NCI-H460 (cell line): ENCODE results near the gene CFAP99. TPM values are rescaled to one million over a fixed set of nuclear protein-coding genes. Genes with fewer than 3 reads are reported as not detected.

Source experiments
- DNase-seq: peaks from one replicate; pipeline ENCODE4 v3.0.0-alpha.2; 2016; ENCODE audit warnings: low read depth; ENCODE audit errors: extremely low read depth
- total RNA-seq: library from RNA; depleted of rRNA; stranded (reverse); fragments of >200 nt; shearing (Covaris generic); gene quantifications from 2 replicates; pipeline ENCODE4 v1.2.3, GENCODE V29; 2014

The CFAP99 gene
- total RNA-seq, 1 experiment from 2014 or later, result not detected

DNA sequence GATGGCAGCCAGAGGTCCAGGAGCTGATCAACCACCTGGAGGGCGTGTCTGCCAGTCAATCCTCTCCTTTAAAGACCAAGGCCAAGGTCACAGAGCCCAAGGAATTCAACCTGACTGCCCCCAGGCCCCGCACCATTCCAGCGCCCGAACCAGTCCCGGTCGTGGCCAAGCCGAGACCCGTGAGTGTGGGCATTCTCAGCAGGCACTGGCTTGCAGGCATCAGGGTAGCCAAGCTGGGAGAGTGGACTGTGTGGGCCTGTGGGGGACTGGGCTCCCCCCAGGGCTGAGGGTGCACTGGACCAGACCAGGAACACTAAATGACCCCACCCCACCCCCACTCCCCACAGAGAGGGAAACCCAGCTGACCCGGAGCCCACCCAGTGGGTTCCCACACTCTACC is 26.4 kb downstream of the CFAP99 start:
- DNase-seq, result no peak

DNA sequence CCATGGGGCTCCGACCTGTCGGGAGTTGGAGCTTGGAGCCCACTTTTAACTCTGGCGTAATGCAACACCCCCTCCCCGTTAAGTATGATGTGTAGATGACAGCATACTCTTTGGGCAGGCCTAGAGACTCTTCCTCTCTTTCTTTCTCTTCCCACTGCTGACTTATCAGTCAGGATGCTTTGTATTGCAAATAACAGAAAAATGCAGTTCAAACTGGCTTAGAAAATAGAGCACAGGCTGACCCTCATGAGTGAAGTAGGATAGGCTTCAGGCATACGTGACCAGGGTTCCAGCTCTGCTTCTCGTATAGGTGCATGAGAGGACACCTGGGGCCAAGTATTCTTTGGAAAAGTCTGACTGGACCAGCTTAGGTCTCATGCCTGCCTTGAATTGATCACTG is 26.8 kb downstream of the CFAP99 start:
- no peak for DNase-seq

DNA sequence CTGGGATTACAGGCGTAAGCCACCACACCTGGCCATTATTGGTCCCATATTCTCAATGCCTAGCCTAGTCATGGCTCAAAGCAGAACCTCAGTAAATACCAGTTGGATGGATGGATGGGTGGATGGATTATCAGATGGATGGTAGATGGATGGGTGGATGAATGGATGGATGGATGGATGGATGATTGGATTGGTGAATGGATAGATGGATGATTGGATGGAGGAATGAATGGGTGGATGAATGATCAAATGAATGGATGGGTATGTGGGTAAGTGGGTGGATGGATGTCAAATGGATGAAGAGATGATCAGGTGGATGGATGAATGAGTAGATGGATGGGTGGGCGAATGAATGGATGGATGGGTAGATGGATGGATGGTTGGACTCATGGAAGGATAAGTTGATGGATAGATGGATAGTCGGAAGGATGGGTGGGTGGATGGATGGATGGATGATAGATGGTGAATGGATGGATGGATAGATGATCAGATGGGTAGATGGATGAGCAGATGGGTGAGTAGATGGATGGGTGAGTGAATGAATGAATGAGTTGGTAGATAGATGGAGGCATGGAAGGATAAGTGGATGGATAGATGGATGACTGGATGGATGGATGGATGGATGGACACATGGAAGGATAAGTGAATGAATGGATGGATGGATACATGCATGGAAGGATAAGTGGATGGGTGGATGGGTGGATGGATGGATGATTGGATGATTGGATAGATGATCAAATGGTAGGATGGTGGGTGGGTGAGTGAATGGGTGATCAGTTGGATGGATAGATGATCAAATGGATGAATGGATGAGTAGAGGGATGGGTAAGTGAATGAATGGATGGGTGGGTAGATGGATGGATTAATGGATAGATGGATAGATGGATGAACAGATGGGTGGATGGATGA is 28.2 kb downstream of the CFAP99 start:
- no peak for DNase-seq

DNA sequence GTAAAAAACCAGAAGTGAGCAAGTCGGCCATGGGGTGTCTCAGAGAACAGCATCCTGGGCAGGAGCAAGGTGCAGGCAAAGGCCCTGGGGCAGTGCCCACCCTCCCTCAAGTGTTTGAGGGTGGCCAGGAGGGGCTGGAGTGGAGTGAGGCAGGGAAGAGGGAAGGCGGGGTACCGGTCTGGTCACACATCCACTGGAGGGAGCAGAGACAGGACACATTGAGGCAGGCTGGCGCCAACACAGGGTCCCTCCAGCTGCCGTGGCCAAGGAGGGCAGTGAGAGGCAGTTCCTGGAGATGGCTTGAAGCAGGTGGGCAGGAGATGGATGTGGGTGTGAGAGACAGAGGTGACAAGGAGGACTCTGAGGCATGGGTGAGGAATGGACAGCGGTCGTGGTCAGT is 29.8 kb downstream of the CFAP99 start:
- no peak for DNase-seq

DNA sequence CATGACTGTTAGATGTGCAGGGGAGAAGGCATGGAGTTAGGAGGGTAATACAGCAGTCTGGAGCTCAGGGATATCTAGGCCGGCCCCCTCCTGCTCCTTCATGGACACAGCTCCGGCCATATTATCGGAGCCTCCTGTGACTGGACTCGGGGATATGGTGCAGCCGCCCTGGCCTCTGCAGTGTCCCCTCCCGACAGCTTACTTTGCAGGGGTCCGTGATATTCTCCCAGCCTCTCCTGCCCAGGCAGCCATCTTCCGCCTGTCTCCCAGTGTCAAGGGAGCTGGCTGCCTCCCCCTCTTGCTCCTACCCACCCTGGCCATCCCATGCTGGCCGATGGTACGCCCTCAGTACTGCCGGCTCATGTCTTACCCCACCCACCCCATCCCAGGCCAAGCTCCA is 30.3 kb downstream of the CFAP99 start:
- DNase-seq, result no peak

DNA sequence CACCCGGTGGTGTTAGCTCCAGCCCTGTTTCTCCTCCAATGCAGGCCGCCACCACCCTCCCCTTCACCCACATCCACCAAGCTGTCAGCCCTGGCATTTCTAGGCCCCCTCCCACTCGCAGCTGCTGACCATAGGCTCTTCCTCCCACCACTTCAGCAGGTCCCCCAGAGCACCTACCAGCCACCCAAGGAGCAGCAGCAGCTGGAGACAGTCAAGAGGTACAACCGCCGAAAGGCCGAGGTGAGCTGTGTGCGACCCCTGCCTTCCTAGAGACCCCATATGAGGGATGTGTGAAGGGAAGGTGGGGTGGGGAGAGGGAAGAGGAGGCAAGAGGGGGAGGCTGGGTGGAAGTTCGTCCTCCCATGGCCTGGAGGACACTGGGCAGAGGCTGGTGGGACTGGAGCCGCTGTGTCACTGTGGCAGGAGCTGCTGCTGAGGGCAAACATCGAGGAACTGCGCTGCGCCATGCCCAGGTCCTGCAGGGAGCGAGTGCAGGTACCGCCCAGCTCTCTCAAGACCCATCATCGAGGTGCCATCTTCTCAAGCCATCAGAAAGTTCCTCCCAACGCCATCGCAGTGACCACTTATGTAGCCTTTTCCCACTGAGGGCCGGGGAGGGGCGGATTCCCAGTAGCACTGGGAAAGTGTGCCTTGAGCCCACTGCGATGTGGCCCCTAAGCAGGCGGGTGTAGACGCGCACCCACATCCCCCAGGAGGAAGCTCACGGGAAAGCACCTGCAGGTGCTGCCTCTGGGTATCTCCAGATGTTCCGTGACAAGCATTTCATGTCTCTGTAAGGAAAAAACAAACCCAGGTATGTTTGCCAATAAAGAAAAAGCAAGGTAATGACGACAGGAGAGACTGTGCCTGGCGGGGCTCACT is 31.0 kb downstream of the CFAP99 start:
- DNase-seq, result no peak

DNA sequence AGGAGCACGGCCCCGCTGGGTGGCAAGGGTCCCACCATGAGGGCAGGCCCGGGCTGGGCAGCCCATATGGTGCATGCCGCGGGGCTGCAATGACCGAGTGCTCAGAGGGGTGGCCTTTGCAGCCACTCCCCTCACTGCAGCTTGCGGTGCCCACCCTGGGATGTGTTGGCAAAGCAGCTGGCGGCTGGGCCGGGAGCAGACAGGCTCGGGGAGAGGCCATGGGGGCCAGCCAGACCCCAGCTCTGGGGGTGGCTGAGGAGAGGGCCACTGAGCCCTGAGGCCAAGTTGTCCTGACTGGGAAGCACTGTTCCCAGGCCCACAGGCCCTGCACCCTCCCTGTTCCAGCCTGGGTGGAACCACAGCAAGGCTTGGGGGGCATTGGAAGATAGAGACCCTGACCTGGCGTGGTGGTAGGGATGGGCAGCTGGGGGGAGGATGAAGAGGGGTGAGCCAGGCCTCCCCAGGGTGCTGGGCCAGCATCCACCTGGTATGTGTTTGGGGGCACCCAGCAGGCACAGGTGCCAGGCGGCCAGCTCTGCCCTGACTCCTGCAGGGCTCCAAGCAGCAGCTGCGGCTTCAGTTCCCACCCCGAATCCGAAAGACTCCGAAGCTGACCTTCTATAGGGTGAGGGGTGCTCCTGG is 31.8 kb downstream of the CFAP99 start:
- DNase-seq, result no peak

DNA sequence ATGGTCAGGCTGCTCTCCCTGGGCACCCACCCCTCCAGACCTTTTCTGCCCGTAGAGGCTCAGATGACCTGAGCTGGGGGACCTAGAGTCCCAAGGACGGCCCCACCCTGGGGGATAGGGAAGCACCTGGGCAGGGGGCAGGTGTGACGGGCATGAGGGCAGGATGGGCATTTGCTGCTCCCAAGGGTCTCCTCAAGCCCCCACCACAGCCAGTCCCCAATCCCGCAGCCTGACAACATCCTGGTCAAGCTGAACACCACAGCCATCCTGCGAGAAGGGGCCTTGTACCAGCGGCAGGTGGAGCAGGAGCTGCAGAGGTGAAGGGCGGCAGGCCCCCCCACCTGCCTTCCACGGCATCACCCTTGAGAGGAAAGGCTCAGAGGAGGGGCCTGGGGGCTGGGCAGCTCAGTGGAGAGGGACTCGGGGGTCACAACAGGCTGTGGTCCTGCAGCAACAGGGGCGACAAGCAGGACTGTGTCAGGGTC is 32.3 kb downstream of the CFAP99 start:
- no peak for DNase-seq

DNA sequence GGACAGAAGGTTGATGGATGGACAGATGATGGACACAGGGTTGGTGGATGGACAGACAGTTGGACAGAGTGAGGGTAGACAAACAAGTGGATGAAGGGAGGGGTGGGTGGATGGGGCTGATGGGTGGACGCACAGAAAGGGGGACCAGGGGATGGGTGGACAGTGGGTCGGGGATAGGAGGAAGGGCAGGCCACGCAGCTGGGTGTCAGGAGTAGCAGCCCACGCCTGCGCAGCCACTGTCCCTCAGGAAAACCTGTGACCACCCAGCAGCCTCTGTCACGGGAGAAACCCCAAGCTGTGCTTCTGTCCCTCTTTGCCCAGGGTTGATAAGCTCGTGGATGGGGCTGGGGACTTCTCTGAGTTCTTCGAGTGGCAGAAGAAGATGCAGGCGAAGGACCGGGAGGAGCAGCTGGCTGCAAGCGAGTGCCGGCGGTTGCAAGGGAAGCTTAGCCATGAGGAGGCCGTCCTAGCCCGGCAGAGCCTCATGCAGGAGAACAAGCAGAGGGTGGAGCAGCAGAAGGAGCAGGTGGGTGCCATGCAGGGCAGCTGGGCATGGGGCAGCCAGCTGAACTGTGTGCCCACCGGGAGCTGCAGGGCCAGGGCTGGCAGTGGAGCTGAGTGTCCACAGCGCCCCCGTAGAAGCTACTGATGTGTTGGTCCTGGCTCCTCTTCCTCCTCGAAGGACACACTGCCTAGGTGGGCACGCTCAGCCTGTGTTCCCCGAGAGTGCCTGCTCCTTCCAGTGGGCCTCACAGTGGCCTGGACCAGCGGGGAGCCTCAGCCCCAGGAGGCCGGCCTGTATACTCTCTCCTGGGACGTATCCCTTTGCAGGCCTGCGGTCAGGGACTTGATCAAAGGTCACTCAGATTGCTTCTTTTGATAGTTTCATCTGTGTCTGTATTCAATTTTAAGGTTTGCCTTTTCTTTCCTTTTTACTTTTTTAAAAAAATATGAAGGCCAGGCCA is 33.3 kb downstream of the CFAP99 start:
- no peak for DNase-seq

DNA sequence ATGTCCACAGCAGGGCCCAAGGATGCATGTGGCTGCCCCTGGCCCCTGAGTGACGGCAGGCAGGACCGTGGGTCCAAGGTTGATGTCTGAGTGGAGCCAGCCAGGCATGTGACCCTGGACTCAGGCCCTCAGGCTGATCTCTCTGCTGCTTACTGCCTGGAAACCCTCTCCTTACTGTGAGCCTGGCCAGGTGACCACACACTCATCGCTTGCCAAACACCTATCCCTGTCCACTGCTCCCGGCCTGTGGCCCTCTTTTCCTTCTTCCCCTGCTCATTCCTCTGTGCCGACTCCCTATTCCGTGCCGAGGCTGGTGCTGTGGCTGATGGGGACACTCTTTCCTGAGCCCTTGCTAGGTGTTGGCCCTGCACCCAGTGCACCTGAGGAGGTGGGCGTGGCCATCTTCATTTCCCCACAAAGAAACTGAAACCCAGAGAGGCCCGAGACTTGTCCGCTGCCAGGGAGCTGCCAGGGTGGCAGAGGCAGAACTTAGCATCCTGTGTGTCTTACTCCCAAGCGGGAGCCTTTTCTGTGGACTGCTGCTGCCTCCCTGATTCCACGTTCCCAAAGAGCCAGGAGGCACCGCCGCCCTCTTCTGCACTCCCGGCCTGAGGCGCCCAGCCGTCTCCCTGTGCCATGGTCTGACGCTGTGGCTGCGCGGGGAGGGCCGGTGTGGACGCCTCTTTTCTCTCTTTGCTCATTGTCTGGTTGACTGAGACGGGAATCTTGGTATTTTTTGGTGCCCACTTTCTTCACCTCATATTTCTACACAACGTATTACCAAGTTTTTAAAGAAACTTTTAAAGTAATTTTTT is 38.9 kb downstream of the CFAP99 start:
- no peak for DNase-seq

DNA sequence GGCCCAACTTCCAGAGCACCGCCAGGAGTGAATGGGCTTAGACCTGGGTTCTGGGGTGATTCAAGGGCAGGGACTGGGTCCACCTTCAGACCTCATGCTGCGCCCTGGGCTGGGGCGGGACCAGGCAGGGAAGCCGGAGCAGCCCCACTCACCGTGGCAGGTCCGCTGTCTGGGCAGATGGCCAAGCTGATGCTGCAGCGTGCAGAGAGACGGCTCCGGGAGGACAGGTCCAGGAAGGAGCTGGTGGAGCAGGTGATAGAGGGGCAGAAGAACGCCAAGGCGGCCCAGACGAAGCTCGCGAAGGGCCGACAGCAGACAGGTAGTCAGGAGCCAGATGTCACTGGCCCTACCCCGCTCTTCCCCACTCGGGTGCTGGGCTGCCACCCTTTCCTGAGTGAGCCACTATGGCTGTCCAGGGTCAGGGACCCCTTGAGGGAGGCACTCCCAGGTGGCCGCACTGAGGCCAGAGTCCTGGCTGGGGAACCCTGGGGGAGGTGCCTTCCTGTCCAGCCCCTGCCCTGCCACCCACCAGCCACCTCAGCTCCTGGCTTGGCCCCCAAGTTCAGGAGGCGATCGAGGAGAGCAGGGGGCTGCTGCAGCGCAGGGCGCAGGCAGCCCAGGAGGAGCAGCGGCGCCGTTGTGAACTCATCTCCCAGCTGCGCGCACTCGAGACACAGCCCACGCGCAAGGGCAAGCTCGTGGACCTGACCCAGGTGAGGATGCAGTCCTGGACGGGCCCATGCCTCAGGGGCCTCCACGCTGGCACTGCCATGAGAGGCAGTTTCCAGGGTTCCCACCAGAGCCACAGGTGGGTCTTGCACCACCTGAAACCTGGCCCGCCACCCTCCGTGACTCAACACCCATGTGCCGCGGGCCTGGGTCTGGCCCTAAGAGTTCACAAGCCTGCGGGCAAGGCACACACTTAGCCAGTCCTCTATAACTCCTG is 40.1 kb downstream of the CFAP99 start:
- DNase-seq, result no peak

DNA sequence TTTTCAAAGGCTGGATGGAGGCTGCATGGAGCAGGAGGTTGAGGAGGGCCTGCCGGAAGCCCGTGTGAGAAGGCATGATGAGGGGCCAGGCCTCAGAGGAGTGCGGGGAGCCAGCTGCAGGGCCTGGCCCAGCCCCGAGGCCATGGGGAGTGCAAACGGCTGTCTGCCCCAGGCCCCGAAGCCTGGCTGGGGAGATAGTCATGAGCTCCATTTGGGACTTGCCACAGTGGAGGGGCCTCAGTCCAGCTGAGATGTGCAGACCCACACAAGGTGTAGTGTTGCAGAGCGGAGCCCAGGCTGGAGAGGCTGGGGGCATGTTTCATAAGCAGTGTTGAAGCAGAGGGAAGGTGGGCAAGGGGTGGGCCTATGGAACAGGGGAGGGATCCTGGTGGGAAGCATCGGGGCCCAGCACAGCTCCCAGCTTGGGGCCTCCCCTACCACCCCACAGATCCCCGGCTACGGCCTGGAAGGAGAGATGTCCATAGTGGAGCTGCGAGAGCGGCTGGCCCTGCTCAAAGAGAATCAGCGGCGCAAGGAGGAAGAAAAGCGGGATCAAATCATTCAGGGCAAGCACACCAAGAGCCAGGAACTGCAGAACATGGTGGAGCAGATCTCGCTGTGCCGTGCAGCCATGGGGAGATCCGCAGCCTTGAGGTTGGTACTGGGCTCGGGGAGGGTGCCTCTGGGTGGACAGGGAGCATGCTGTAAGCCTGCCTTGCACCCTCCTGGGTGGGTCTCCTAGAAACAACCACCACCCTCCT is 41.0 kb downstream of the CFAP99 start:
- no peak for DNase-seq

DNA sequence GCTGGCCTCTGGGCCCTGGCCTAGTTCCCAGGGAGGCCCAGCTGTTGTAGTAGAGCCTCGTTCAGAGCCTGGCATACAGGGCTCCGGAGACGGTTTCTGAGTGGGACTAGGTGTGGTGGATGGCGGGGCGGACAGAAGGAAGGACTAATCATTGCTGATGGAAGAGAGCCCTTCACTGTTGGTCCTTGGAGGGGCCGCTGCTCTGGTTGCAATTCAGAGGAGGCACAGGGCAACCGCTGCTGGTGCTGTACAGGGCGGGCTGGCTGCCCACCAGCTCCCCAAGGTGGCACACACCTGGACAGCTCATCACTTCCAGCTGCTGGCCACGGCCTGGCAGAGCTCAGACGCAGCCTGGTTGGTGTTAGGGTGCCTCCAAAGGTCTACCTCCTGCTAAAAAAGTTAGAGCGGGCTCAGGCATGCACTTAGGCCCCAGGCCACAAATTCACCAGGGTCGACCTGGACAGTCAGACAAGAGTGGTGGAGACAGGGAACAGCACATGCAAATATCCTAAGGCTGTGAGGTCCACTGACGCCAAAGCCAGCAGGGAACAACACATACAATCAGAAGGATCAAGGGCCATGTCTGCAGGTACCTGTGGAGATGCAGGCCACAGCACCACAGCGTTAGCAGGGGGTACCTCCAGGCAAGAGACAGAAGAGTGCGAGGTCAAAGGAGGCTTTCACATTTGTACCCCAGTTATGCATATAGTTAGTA is 42.6 kb downstream of the CFAP99 start:
- no peak for DNase-seq

DNA sequence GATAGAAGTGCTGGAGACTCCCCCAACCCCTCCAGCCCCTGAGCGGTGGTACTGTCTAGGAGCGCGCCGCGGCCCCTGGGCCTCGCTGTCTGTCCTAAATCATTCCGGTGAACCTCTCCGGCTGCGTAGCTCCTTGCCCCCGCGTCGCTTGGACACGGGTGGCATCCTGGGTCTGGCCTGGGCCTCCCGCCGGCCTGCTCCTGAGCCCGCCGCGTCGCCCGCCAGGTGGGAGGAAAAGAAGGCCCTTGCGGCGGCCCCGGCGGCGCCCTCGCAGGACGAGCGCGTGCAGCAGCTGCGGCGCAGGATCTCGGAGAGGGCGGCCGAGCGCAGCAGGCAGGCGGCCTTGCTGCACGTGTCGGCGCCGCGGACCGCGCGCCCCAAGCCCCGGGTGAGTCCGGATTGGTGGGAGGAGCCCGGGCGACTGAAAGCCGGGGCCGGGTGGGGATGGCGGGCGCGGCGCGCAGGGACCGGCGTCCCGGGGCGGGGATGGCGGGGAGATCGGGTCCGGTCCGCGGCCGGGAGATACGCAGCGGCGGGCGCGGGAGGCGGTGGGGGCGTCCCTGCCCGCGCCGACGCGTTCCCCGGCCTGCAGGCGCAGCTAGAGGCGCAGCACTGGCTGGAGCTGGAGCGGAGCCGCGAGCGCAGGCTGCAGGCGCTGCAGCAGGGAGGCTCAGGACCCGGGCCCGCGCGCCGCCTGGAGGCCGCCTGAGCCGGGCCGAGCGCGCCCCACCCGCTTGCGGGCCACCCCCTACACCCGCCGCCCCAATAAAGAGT is 43.6 kb downstream of the CFAP99 start:
- peak; percentile 43 for DNase-seq

DNA sequence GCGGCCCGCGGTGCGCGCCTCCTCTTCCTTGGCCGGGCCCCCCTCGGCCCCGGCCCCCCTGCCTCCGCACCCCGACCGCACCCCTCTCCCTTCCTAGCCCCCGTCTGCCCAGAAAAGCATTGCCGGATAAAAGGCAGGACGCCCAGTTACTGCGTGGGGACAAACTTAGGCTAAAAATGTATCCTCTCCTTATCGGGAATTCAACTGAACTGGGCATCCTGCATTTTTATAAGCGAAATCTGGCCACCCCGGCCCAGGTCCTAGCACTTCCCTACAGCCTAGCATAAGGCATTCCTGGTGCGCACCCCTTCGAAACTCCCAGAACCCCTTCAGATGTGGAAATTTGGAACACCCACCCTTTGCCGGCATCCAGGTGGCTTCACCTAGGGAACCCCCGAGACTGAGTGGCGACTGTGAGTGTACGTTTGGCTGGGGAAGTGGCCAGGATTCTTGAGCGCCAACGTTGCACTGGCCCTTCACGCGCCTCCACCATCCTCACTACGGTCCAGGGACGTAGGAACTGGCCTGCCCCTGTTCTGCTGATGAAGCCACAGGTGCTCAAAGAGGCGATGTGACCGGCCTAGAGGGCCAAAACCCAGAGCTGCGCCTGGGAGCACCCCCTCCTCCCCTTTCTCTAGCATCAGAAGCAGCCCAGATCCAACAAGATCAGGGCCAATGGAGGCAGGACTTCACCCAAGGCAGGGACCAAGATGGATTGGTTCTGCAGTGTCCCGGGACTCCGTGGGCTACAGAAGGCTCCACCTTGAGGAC is 44.4 kb downstream of the CFAP99 start:
- no peak for DNase-seq
